AG08395 (cell line): ENCODE data around the gene THSD4.

ENCODE experiments used
- DNase-seq: peaks from one replicate; pipeline ENCODE4 v3.0.0; 2012; ENCODE audit warnings: mixed read lengths, low spot score

Gene THSD4

GRCh38 chr15:71225851-71226250, 110.6 kb downstream of the THSD4 start:
- DNase-seq: no peak

DNA sequence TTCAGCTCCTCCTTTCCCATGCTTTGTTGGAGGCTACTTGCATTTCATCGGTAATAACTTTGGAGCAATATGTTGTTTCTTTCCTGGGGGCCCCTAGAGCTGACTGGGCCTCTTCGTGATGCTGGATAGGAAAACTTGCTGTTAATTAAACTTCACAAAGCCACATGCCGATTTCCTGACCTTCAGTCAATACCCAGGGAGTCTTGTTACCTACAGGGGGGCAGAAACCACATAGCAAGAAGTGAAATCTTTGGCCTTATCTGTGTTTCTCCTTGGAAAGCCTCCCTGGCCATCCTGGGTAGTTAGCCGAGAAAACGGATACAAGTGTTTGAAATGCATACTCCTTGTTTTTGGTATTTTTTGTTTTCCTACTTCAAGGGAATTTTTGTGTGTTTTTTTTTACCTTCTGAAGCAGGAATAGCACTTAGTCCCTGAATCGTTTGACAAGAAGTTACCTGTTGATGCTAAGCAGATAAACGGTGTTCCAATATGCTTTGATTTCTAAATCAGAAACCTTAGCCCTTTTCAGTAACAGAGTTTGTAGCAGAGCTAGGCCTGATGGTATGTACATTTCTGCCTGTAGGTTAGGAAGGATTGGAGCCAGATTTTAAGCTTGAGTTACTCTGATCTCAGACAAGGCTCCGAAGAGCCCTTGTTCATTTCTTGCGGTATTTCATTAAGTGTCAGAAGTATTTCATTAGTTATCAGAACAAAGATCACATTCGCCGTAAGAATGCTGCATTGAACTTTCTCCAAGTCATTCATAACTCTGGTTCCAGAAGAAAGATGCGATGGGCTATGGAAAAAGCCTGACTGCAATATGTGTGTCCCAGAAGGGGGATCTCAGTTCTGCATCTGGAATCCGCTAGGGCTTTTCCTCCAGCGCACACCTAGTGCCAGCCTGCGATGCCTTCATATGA, 111.5 kb downstream of the THSD4 start:
- DNase-seq: no peak

- DNase-seq: no peak
Observed at GRCh38 chr15:71228403-71228802, 113.1 kb downstream of the THSD4 start.

DNA sequence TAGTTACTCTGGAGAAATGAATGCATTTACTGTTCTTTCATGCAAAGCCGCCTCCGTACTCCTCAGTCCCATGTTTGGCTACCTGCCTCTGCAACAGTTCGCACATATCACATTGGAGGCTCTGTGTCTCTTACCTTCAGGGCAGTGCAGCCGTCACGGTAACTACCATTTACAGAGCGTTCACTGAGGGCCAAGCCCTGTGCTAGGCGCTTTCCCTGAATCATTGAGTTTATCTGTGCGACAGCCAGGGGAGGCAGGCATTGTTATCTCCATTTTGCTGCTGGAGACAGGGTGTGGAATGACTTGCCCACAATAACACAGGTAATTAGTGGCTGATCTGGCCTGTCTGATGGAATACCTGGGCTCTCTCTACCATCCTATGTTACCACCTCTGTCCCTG, 115.0 kb downstream of the THSD4 start:
- DNase-seq: no peak

DNA sequence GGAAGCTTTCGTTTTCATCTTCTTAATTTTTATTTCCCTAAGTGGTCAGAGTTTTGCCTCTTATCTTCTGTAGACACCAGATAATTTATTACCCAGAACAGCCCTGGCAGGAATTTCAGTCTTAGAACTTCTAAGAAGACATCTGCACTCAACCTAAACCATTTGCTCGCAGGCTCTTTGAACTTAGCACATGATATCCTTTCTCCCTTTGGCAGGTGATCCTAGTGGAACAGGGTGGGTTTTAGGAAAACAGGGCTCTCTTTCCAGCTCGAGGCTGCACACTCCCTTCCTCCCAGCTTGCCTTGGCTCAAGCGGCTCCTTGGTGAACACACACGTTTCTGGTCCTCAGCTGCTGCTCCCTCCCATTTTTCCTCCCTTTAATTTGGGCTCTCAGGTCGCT, 116.5 kb downstream of the THSD4 start:
- no peak for DNase-seq

DNA sequence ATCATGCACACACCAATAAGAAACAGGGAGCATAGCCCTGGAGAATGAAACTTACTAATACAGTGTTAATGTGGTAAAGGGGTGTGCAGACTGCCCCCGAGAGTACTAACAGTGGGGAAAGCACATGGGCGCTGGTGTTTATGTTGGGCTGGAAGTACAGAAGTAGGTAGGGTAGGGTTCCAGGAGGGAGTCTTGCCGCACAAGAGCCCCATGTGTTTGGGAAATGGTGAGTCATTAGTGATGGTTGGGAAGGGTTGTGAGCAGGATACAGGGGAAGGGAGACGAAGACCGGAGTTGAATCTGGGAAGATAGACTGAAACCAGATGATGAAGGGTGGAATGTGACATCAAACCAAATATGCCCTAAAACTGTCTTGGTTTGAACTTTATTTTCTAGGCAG, 117.1 kb downstream of the THSD4 start:
- peak; percentile 14 for DNase-seq

DNA sequence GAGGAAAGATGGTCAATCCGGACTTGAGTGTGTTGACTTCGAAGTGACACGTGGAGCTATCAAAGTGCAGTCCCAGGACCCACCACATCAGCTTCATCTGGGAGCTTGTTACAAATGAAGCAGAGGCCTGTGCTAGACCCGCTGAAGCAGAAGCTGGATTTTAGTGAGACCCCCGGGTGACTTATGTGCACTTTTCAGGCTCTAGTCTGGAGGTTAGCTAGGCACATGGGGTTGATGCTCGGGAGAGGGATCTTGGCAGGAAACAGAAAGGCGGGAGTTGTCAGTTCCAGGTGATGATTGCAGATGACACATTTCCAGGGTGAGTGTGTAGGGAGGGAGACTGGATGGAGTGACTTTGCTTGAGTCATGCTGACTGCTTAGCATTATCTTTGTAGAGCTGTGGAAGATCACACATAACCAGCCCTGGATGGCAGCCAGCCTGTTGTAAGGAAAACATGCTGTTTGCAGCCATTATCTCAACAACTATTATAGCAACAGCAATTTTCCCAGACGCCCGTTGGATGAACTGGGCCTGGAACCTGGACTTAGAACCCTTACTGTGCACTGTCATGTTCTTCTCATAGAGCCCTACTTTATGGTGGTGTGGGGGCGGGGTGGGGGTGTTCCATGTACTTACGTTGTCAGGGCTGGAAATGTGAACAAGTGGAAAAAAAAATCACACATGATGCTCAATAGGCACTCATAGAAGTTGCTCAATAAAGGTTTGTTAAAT, 122.4 kb downstream of the THSD4 start:
- DNase-seq: peak; percentile 95

- no peak for DNase-seq
Observed at GRCh38 chr15:71238926-71239325, 123.7 kb downstream of the THSD4 start.

DNA sequence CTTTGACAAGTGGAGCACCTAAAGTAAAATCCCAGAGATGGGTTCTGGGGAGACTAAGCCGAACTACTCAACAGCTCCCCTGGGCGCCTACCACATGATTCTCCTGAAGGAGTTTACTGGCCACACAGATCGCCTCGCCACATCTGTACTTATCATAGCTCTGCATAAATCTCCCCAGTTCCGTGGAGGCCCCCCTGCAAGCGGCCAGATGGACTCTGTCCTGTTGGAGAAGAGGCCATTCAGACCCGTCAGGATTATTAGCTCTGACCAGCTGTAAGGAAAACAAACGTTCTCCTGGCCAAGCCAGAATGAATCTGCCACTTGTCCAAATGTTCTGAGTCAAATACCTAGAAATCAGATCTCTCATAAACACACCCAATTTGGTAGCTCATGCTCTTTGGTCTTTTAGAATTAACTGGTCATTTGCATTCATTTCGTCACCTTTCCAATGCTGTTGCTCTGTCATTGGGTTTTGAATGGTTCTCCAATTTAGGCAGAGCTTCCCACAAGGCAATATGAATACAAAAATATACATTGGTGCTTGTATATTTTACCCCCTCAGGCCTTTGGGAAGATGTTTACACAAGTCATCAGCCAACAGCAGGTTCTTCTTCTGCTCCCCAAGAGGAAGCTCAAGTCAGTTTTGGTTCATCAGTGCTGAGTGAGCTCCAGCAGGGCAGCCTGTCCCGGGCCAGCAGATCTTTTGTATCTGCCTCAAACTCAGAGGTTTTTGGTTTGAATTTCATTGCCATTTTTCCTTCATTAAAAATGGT, 124.5 kb downstream of the THSD4 start:
- no peak for DNase-seq

GRCh38 chr15:71242292-71242691, 127.0 kb downstream of the THSD4 start:
- DNase-seq: no peak

- no peak for DNase-seq
Observed at GRCh38 chr15:71244250-71244649, 129.0 kb downstream of the THSD4 start.

DNA sequence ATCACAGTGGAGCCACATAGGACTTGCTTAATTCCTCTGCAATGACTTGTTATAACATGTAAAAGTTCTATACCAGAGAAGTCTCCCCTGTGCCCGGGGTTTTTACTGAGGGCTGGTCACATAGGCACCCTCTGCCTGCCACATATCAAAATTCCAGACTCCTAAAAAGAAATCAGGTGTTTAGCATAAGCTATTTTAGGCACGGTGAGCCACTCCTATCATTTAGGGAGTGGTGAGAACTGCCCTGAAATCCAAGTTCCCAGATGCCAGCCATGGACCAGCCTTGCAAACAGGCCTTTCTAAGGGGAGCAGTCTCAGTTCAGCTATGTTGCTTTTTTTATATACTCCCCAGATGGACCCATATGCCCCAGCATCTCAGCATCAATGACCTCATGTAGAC, 130.3 kb downstream of the THSD4 start:
- DNase-seq: no peak

DNA sequence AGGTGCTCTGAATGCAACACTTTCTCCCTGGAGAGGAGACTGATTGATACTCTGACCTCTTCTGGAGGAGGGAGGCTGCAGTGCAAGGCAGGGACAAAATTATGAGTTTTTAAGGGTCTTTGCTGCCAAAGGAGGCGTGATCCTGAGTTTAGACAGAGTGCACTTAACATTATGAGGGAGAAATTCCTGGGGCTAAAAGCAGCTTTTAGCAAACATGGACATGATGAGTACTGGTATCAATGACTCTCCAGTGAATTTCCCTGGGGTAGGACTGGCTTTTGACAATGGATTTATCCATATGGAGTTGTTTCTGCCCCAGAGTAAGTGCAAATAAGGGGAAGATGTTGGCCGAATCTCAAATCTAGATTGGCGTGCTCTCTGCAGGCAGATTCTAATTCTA, 133.1 kb downstream of the THSD4 start:
- DNase-seq: no peak

DNA sequence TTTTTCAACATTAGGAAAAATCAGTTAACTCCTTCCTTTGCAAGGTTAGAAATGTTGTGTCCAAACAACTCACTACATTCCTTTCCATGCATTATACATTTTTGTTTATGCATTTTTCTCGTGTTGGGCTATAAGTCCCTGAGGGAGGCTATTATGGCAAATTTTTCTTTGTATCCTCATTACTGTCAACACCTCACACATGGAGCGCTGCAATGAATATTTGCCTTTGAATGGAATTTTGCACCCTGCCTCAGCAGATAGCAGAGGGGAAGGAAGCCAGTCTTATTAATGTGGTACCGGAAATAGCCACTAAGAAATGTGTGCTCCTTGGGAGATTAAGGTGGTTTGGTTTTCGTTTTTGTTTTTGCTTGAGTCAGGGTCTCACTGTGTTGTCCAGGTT, 134.7 kb downstream of the THSD4 start:
- DNase-seq: no peak

DNA sequence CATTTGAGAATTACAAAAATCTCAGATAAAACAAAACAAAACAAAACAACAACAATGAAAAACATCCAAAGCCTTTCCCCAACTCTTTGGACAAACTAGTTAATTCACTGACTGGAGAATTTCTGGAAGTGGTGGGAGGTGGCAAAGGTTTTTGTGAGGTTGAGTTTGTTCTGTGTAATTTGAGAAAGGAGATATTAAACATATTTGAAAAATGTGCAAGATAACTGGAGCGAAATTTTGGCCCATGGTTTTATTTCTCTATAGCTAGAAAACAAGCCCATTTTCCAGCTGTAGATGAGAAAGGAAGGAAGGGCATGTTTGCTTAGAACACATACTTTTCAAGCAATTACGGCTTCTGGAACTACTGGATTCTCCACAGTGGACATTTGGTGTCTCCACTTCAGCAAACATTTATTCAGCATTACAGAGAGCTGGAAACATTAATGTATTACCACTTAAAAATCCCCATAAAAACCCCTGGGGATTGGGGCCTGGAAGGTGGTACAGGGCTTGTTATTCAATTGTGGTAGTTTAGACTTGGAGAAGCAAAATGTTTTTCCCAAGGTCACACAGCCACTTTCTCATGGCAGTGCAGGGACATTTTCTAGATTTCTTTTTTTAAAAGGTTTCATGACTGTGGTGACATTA, 135.8 kb downstream of the THSD4 start:
- DNase-seq: no peak

DNA sequence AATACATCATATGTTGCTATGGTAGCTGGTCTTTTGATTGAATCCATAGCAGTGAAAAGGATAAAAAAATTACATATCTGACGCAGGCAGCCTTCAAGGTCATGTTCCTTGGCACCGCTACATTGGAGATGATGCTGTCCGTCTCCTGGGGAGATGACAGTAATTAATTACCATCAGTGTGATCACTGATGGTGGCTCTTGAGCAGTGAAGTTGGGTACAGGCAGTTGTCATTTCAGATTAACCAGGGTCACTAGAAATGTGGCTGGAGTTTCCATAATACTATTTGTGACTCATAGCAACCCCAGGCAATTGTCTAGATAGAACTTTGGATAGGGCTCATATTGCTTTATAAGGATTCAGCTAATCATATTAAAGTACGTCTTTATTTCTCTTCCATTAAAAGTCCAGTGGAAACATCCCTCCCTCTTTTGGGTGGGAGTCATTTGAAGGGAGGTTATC, 136.3 kb downstream of the THSD4 start:
- no peak for DNase-seq

DNA sequence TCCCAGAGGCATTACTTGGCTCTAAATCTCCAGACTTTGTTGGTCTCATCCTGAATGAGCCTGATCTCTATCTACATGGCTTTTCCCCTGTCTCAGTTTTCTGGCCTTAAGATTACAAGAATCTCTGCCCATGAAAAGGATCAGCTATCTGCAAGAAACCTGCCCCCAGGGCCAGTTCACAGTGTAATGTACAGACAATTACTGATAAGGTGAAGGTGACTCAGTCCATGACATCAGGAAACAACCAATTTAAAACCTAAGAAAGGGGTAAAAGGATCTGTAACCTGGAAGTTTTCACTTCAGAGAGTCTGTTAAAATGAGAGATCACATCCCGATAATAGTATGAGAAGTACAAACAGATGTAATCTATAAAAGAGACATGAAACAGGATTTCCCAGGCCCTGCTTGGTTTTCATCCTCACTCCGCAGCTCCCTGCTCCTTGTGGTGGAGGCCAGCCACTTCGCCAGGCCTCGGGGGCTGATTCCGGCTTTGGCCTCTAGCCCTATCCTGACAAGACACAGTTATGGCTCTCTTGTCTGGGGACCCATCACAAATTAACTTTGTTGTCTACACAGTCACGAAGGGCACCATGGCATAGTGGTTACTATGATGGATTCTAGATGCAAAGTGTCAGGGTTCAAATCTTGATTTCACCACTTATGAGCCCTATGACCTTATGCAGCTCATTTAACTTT, 136.9 kb downstream of the THSD4 start:
- DNase-seq: no peak

GRCh38 chr15:71252740-71253047, 137.4 kb downstream of the THSD4 start:
- no peak for DNase-seq

- DNase-seq: no peak
Observed at GRCh38 chr15:71254491-71254890, 139.2 kb downstream of the THSD4 start.

- DNase-seq: no peak
Observed at GRCh38 chr15:71256934-71257664, 141.8 kb downstream of the THSD4 start.

DNA sequence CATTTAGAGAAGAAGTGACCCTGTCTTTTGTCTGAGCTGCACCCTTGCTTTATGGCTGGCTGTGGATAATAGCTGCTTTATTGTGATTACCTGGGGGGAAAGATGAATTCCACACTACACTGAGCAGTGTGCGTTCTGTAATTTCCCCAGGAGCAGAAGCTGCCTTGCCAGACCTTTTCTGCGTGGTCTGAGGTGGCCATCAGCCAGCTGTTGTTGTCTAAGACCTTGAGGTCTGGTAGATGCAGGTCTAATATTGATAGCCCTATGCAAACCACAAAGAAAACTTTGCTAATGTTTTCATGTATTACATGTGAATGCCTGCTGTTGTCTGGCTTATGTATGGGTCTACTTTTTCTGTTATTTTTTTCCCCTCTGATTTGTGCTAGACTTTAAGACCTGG, 144.6 kb downstream of the THSD4 start:
- no peak for DNase-seq
